ENCODE measurements around the gene FBXO15. TPM values are rescaled to one million over a fixed set of nuclear protein-coding genes. Genes with fewer than 3 reads are reported as not detected.

The FBXO15 gene
- total and polyA plus RNA-seq, 2 of the 13 experiments (the other 11 are each of a cell fraction or from before 2014, with no cell fraction given) = 0.09 to 0.12 TPM

DNA sequence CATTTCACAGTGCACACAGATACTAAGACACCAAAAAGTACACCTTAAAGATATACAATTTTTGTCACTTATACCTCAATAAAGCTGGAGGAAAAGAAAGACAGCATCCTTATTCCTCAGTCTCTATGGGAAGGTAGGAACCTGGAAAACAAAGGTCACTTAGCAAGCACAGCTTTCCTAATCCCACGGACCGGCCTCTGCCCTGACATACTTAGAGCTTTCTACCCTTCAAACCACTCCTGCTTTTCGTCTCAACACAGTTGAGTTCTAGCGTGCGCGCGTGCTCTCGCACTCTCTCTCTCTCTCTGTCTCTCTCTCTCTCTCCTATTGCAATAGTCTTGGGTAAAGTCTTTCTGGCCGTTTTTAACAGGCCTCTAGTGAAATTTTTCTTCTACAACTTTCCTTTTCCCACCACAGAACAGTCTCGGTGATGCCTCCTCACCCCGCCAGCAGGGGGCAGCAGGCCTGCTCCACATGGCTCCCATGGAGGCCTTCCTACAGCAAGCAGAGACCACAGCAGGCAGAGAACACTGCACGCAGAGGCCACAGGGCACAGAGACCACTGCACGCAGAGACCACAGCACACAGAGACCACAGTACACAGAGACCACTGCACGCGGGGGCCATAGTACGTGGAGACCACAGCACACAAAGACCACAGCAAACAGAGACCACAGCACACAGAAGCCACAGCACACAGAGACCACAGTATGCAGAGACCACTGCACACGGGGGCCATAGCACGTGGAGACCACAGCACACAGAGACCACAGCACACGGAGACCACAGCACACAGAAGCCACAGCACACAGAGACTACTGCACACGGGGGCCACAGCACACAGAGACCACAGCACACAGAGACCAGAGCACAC is 106.9 kb downstream of the FBXO15 start (continued):
- TF ChIP-seq ZFX (CRISPR knock-in tag; IDR thresholded peaks at IDR 0.05; ENCODE audit: low read depth) (peak; percentile 37; the same call in 1 of the 2 replicates), ATF1 (CRISPR knock-in tag; IDR thresholded peaks at IDR 0.05) (no peak), ZMYM4 (CRISPR knock-in tag; IDR thresholded peaks at IDR 0.05) (0 out of 2 replicates have a peak, but pooled peaks have one; percentile 26), ATAD3A (CRISPR knock-in tag; IDR thresholded peaks at IDR 0.05) (no peak), ZNF761 (CRISPR knock-in tag; conservative IDR thresholded peaks at IDR 0.05) (no peak), MYNN (CRISPR knock-in tag; IDR thresholded peaks at IDR 0.05; ENCODE audit: low read depth) (no peak), TBL1XR1 (IDR thresholded peaks at IDR 0.05; ENCODE audit: borderline replicate concordance, low read length, partially characterized antibody) (no peak), ZFP36L2 (CRISPR knock-in tag; IDR thresholded peaks at IDR 0.05) (no peak), HOXA5 (CRISPR knock-in tag; IDR thresholded peaks at IDR 0.05) (no peak), SRSF1 (optimal IDR thresholded peaks at IDR 0.05; ENCODE audit: low read depth, low read length) (no peak), MAFG (CRISPR knock-in tag; IDR thresholded peaks at IDR 0.05) (no peak)
- TF ChIP-seq, protein P1, sequence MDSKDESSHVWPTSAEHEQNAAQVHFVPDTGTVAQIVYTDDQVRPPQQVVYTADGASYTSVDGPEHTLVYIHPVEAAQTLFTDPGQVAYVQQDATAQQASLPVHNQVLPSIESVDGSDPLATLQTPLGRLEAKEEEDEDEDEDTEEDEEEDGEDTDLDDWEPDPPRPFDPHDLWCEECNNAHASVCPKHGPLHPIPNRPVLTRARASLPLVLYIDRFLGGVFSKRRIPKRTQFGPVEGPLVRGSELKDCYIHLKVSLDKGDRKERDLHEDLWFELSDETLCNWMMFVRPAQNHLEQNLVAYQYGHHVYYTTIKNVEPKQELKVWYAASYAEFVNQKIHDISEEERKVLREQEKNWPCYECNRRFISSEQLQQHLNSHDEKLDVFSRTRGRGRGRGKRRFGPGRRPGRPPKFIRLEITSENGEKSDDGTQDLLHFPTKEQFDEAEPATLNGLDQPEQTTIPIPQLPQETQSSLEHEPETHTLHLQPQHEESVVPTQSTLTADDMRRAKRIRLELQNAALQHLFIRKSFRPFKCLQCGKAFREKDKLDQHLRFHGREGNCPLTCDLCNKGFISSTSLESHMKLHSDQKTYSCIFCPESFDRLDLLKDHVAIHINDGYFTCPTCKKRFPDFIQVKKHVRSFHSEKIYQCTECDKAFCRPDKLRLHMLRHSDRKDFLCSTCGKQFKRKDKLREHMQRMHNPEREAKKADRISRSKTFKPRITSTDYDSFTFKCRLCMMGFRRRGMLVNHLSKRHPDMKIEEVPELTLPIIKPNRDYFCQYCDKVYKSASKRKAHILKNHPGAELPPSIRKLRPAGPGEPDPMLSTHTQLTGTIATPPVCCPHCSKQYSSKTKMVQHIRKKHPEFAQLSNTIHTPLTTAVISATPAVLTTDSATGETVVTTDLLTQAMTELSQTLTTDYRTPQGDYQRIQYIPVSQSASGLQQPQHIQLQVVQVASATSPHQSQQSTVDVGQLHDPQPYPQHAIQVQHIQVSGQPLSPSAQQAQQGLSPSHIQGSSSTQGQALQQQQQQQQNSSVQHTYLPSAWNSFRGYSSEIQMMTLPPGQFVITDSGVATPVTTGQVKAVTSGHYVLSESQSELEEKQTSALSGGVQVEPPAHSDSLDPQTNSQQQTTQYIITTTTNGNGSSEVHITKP (CRISPR knock-in tag; IDR thresholded peaks at IDR 0.05; ENCODE audit: low read depth) = no peak
- TF ChIP-seq, protein P2, sequence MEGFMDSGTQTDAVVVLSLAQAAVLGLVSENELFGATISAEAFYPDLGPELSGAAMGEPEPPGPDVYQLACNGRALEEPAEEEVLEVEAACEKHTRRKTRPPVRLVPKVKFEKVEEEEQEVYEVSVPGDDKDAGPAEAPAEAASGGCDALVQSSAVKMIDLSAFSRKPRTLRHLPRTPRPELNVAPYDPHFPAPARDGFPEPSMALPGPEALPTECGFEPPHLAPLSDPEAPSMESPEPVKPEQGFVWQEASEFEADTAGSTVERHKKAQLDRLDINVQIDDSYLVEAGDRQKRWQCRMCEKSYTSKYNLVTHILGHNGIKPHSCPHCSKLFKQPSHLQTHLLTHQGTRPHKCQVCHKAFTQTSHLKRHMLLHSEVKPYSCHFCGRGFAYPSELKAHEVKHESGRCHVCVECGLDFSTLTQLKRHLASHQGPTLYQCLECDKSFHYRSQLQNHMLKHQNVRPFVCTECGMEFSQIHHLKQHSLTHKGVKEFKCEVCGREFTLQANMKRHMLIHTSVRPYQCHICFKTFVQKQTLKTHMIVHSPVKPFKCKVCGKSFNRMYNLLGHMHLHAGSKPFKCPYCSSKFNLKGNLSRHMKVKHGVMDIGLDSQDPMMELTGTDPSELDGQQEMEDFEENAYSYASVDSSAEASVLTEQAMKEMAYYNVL (CRISPR knock-in tag; IDR thresholded peaks at IDR 0.05; ENCODE audit: borderline replicate concordance) = no peak
- TF ChIP-seq, protein P3, sequence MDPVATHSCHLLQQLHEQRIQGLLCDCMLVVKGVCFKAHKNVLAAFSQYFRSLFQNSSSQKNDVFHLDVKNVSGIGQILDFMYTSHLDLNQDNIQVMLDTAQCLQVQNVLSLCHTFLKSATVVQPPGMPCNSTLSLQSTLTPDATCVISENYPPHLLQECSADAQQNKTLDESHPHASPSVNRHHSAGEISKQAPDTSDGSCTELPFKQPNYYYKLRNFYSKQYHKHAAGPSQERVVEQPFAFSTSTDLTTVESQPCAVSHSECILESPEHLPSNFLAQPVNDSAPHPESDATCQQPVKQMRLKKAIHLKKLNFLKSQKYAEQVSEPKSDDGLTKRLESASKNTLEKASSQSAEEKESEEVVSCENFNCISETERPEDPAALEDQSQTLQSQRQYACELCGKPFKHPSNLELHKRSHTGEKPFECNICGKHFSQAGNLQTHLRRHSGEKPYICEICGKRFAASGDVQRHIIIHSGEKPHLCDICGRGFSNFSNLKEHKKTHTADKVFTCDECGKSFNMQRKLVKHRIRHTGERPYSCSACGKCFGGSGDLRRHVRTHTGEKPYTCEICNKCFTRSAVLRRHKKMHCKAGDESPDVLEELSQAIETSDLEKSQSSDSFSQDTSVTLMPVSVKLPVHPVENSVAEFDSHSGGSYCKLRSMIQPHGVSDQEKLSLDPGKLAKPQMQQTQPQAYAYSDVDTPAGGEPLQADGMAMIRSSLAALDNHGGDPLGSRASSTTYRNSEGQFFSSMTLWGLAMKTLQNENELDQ (CRISPR knock-in tag; IDR thresholded peaks at IDR 0.05; ENCODE audit: borderline replicate concordance) = no peak
- TF ChIP-seq, protein P4, sequence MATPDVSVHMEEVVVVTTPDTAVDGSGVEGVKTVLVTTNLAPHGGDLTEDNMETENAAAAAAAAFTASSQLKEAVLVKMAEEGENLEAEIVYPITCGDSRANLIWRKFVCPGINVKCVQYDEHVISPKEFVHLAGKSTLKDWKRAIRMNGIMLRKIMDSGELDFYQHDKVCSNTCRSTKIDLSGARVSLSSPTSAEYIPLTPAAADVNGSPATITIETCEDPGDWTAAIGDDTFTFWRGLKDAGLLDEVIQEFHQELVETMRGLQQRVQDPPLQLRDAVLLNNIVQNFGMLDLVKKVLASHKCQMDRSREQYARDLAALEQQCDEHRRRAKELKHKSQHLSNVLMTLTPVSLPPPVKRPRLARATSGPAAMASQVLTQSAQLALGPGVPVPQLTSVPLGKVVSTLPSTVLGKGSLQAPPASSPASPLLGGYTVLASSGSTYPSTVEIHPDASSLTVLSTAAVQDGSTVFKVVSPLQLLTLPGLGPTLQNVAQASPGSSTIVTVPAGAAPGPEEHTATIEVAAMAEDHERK (CRISPR knock-in tag; IDR thresholded peaks at IDR 0.05; ENCODE audit: low read depth) = no peak
